HEK293 (cell line): ENCODE data around the gene PCSK1N.
"Not testable (repeated sequence)": the region's sequence is repeated elsewhere in the genome, so short reads cannot be mapped to it uniquely, and the experiment has no call there.

Experiments
- CTCF ChIA-PET: fragments of 350-600 bp; formaldehyde crosslinking; extraction: SDS; loops from one replicate; lab custom pipeline; 2021; ENCODE audit warnings: antibody characterized with exemption; lab: Yijun Ruan, JAX
- POLR2A ChIA-PET: fragments of 300-600 bp; formaldehyde crosslinking; extraction: SDS; loops from one replicate; lab custom pipeline; 2020; ENCODE audit warnings: antibody characterized with exemption, inconsistent platforms; lab: Yijun Ruan, JAX
- H3K27ac ChIP-seq: fragments of 200-500 bp; sonication (Bioruptor generic); 2 replicates; pipeline ENCODE4 v1.5.1; 2014; ENCODE audit warnings: low read depth, low read length, control low read depth, inconsistent platforms; ENCODE audit errors: extremely low read depth
- H3K36me3 ChIP-seq, 2 experiments: fragments of 200-500 bp in 1 of 2; sonication (Bioruptor generic) in 1 of 2; 1 replicate in 1 of 2; 2 replicates in 1 of 2; pipeline ENCODE4 v1.5.1; 2014 to 2017; ENCODE audit warnings: inconsistent platforms in 2 of 2, low read length in 2 of 2; ENCODE audit not compliant: control insufficient read depth in 2 of 2, insufficient read depth in 1 of 2
- H3K4me1 ChIP-seq: fragments of 200-500 bp; sonication (Bioruptor generic); 2 replicates; pipeline ENCODE4 v1.5.1; 2014; ENCODE audit warnings: mild to moderate bottlenecking, low read length, inconsistent platforms; ENCODE audit not compliant: control insufficient read depth, insufficient read depth
- H3K4me3 ChIP-seq: 2 replicates; pipeline ENCODE4 v1.5.1; 2011; ENCODE audit warnings: low read depth, mild to moderate bottlenecking, control low read depth, low read length, moderate library complexity
- H3K9me3 ChIP-seq: fragments of 200-500 bp; sonication (Bioruptor generic); 2 replicates; pipeline ENCODE4 v1.5.1; 2014; ENCODE audit warnings: low read depth, low read length, inconsistent platforms; ENCODE audit not compliant: control insufficient read depth, insufficient read depth
- BCL11B ChIP-seq: fragments of 450-650 bp; formaldehyde crosslinking; IDR thresholded peaks from 2 replicates; pipeline ENCODE4 v1.5.1; 2016; ENCODE audit warnings: low read depth, missing biosample characterization, missing genetic modification characterization
- HOXC10 ChIP-seq: sonication (generic); formaldehyde crosslinking; IDR thresholded peaks from 2 replicates; pipeline ENCODE4 v1.8.1; 2023; ENCODE audit warnings: mild to moderate bottlenecking, missing genetic modification reagents
- KLF9 ChIP-seq: fragments of 450-650 bp; formaldehyde crosslinking; IDR thresholded peaks from 2 replicates; pipeline ENCODE4 v1.5.1; 2016; ENCODE audit warnings: missing biosample characterization, missing genetic modification characterization, low read depth
- MEIS1 ChIP-seq: sonication (generic); formaldehyde crosslinking; IDR thresholded peaks from 2 replicates; pipeline ENCODE4 v1.8.1; 2022; ENCODE audit warnings: missing genetic modification reagents, mild to moderate bottlenecking, borderline replicate concordance
- SCRT1 ChIP-seq: fragments of 450-650 bp; formaldehyde crosslinking; IDR thresholded peaks from 2 replicates; pipeline ENCODE4 v1.5.1; 2016; ENCODE audit warnings: missing biosample characterization, missing genetic modification characterization, borderline replicate concordance
- SCRT2 ChIP-seq: fragments of 450-650 bp; formaldehyde crosslinking; IDR thresholded peaks from 2 replicates; pipeline ENCODE4 v1.5.1; 2016; ENCODE audit warnings: missing biosample characterization, missing genetic modification characterization
- SP7 ChIP-seq: fragments of 450-650 bp; formaldehyde crosslinking; IDR thresholded peaks from 2 replicates; pipeline ENCODE4 v1.5.1; 2016; ENCODE audit warnings: missing biosample characterization, missing genetic modification characterization
- ZIC2 ChIP-seq: fragments of 450-650 bp; formaldehyde crosslinking; IDR thresholded peaks from 2 replicates; pipeline ENCODE4 v1.5.1; 2016; ENCODE audit warnings: missing biosample characterization, missing genetic modification characterization
- ZNF132 ChIP-seq: fragments of 450-650 bp; formaldehyde crosslinking; IDR thresholded peaks from 2 replicates; pipeline ENCODE4 v1.5.1; 2017; ENCODE audit warnings: missing biosample characterization, missing genetic modification characterization, borderline replicate concordance
- ZNF600 ChIP-seq: fragments of 450-650 bp; formaldehyde crosslinking; IDR thresholded peaks from 2 replicates; pipeline ENCODE4 v1.5.1; 2016; ENCODE audit warnings: missing biosample characterization, missing genetic modification characterization
- ZNF621 ChIP-seq: fragments of 450-650 bp; formaldehyde crosslinking; IDR thresholded peaks from 2 replicates; pipeline ENCODE4 v1.5.1; 2017; ENCODE audit warnings: missing biosample characterization, missing genetic modification characterization
- ZNF654 ChIP-seq: fragments of 450-650 bp; formaldehyde crosslinking; IDR thresholded peaks from 2 replicates; pipeline ENCODE4 v1.5.1; 2016; ENCODE audit warnings: low read depth, missing biosample characterization, missing genetic modification characterization

PCSK1N gene

GRCh38 chrX:48876944-48877343 lies 41.5 kb upstream of the PCSK1N start:
- H3K36me3 ChIP-seq, H3K9me3 ChIP-seq, H3K4me3 ChIP-seq, CTCF ChIA-PET, H3K4me1 ChIP-seq, H3K27ac ChIP-seq: not testable (repeated sequence)
- POLR2A ChIA-PET, result interaction anchor here (0.6 kb wide), 1 partner anchor 763 kb away, joined by 3 read pairs; no protein-coding TSS in a partner anchor

- H3K4me1 ChIP-seq, result not testable (repeated sequence)
Measured at GRCh38 chrX:48872017-48872416, 36.6 kb upstream of the PCSK1N start.

GRCh38 chrX:48864210-48864609 lies 28.8 kb upstream of the PCSK1N start:
- H3K27ac ChIP-seq, result no peak overlapping the region
- H3K9me3 ChIP-seq, result no peaks in the 10 kb centered on the region
- H3K4me1 ChIP-seq, result no peaks in the 10 kb centered on the region; the same call in 1 of the 2 replicates
- no peak overlapping the region for H3K4me3 ChIP-seq
- H3K36me3 ChIP-seq, result no peaks in the 10 kb centered on the region
- ChIA-PET POLR2A (interaction anchor here (0.7 to 1.2 kb wide), 3 partner anchors 32 to 48 kb away, joined by 3 to 4 read pairs (median 4); partner anchors contain the start of genes PQBP1 and TIMM17B), CTCF (interaction anchor here (0.6 to 0.7 kb wide), 3 partner anchors 27 to 1951 kb away, joined by 3 to 4 read pairs (median 3); no protein-coding TSS in a partner anchor)
- TF ChIP-seq HOXC10 (no peak), ZNF132 (tag by site-specific recombination) (no peak), MEIS1 (CRISPR knock-in tag) (peak; percentile 56; the same call in 1 of the 2 replicates), KLF9 (tag by site-specific recombination) (no peak), SP7 (tag by site-specific recombination) (0 out of 2 replicates have a peak, but pooled peaks have one; percentile 22), BCL11B (tag by site-specific recombination) (no peak), ZNF600 (tag by site-specific recombination) (no peak)
- TF ChIP-seq, all 188 proteins: peak for 2

More at GRCh38 chrX:48872017-48872416, 36.6 kb upstream of the PCSK1N start:
- POLR2A ChIA-PET, H3K9me3 ChIP-seq, H3K36me3 ChIP-seq, CTCF ChIA-PET, H3K27ac ChIP-seq, H3K4me3 ChIP-seq: not testable (repeated sequence)

GRCh38 chrX:48854898-48855297 lies 19.5 kb upstream of the PCSK1N start:
- TF ChIP-seq ZNF654 (tag by site-specific recombination) (peak; percentile 59), SCRT2 (tag by site-specific recombination) (peak; percentile 75), ZNF621 (tag by site-specific recombination) (no peak), SCRT1 (tag by site-specific recombination) (peak; percentile 68; the same call in 1 of the 2 replicates)
- Histone ChIP-seq H3K9me3 (no peaks in the 10 kb centered on the region), H3K27ac (no peak overlapping the region), H3K4me3 (no peak overlapping the region), H3K36me3 (no peaks in the 10 kb centered on the region), H3K4me1 (no peaks in the 10 kb centered on the region)
- ChIA-PET CTCF (interaction anchor here (0.6 to 1.1 kb wide), 4 partner anchors 9 to 150 kb away, joined by 3 to 5 read pairs (median 4); partner anchors contain the start of gene SLC35A2), POLR2A (no interaction called here)

GRCh38 chrX:48854121-48854804 lies 18.9 kb upstream of the PCSK1N start:
- H3K4me3 ChIP-seq, H3K4me1 ChIP-seq, H3K27ac ChIP-seq, POLR2A ChIA-PET, H3K36me3 ChIP-seq, H3K9me3 ChIP-seq: not testable (repeated sequence)
- CTCF ChIA-PET, result interaction anchor here (0.6 to 1.1 kb wide), 4 partner anchors 8 to 150 kb away, joined by 3 to 5 read pairs (median 4); partner anchors contain the start of gene SLC35A2
- peak; percentile 89 for TF ChIP-seq ZIC2 (tag by site-specific recombination)
